Tibial nerve (tissue), 4 donors: Measurements from ENCODE around the gene RUFY2.

Experiments used
- EP300 ChIP-seq, 2 donors: sonication (generic); formaldehyde crosslinking; IDR thresholded peaks; one replicate each; pipeline ENCODE4 v1.6.1; 2017; ENCODE audit warnings: antibody characterized with exemption in 2 of 2, mild to moderate bottlenecking in 1 of 2
- POLR2A ChIP-seq, 2 donors: fragments of 450-650 bp; IDR thresholded peaks; one replicate each; pipeline ENCODE4 v1.6.1; 2017; ENCODE audit warnings: antibody characterized with exemption in 2 of 2, mild to moderate bottlenecking in 2 of 2, moderate library complexity in 2 of 2
- TF ChIP-seq, protein P1 (sequence below), 5 experiments: fragments of 200-600 bp in 3 of 5; fragments of 450-650 bp in 2 of 5; sonication (generic) in 3 of 5; IDR thresholded peaks; one replicate each; pipeline ENCODE4 v1.5.1; 2016 to 2019; ENCODE audit warnings: antibody characterized with exemption in 5 of 5, mild to moderate bottlenecking in 3 of 5, moderate library complexity in 2 of 5

DNA sequence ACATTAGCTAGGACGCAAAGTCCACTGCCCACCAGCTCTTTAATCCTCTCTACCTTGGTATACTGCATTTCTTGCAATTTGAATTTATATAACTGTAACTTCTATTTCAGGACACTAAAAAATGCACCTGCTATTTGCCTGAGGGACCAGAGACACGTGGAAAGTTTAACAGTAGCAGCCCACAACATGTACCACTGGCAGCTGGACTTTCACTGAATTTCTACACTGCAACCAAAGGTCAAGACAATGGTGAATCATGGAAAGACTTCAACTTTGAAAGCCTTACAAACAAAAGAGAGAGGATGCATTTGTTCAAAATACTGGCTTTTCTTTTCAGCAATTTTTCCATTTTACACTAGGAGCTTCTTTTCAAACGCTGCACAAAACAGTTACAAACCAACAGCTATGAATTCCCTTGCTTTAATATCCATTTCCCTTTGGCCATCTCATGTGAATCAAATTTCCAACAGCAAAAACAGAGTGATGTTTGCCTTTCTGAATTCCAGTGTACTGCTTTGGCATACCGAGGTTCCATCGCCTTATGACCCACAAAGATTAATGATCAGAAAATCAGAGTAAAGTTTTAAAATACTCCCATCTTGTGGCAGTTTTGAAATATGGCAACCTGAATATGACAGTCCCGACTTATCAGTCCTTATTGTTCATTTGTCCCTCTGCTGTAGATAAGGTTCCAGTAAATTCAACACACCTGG is 105.1 kb downstream of the RUFY2 start:
- no peak for TF ChIP-seq POLR2A (IDR thresholded peaks at IDR 0.05)
- TF ChIP-seq, protein P1, sequence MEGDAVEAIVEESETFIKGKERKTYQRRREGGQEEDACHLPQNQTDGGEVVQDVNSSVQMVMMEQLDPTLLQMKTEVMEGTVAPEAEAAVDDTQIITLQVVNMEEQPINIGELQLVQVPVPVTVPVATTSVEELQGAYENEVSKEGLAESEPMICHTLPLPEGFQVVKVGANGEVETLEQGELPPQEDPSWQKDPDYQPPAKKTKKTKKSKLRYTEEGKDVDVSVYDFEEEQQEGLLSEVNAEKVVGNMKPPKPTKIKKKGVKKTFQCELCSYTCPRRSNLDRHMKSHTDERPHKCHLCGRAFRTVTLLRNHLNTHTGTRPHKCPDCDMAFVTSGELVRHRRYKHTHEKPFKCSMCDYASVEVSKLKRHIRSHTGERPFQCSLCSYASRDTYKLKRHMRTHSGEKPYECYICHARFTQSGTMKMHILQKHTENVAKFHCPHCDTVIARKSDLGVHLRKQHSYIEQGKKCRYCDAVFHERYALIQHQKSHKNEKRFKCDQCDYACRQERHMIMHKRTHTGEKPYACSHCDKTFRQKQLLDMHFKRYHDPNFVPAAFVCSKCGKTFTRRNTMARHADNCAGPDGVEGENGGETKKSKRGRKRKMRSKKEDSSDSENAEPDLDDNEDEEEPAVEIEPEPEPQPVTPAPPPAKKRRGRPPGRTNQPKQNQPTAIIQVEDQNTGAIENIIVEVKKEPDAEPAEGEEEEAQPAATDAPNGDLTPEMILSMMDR (IDR thresholded peaks at IDR 0.05): peak; percentile 42 to 74 (median 48)
- TF ChIP-seq EP300 (IDR thresholded peaks at IDR 0.05): no peak
